ENCODE results near the gene YIPF6. TPM values are rescaled to one million over a fixed set of nuclear protein-coding genes. Genes with fewer than 3 reads are reported as not detected.

The YIPF6 gene
- total and polyA plus RNA-seq, 2 of the 13 experiments (the other 11 are each of a cell fraction or from before 2014, with no cell fraction given), result 37.8 to 43.6 TPM

DNA sequence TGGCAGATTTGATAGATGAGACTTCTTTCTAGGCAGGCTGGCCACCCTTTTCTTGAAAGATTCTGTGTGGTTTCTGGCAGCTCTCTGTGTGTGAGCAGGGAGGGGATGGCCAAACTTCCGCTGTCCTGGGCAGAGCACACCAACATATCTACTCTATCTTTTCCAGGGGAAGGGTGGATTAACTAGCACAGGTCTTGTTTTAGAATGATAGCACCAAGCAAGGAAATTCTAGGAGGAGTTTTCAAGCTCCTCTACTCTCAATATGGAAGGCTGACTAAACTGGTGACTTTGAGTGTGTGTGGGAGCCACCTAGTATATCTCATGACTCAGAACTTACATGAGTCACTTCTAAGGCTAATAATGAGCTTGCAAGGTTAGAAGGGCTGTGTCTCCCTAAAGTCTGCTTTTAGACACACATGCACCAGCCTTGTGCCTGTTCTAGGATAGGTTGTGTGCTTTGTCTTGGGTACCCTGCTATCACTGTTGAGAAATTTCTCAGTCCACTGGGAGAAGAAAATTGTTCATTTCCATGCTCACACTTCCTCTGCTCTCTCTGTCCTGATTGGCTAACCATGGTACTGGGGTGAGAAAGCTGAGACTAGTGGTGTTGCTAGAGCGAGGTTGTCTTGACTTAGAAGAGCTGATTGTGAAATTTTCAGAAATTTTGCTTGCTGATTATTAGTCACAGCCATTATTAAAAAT is 72.9 kb downstream of the YIPF6 start:
- no peak overlapping the region for H3K27ac ChIP-seq (ENCODE audit: extremely low read length, insufficient read depth, low read length)
- 22% methylated on average over 2 of the region's 2 CpGs for WGBS (ENCODE audit: low lambda C conversion rate)
- no peaks in the 10 kb centered on the region for H3K4me1 ChIP-seq (ENCODE audit: insufficient read depth, low read length)
- POLR2A ChIA-PET, result no interaction called here
- no TSS peak for BruUV-seq (replicated peaks)
- TF ChIP-seq CEBPG (CRISPR knock-in tag; IDR thresholded peaks at IDR 0.05) (no peak), GATAD1 (CRISPR knock-in tag; IDR thresholded peaks at IDR 0.05) (no peak), ZNF614 (CRISPR knock-in tag; IDR thresholded peaks at IDR 0.05; ENCODE audit: borderline replicate concordance) (no peak), TFDP2 (CRISPR knock-in tag; IDR thresholded peaks at IDR 0.05) (no peak), XRCC5 (optimal IDR thresholded peaks at IDR 0.05; ENCODE audit: low read length) (no peak), ATF7 (IDR thresholded peaks at IDR 0.05) (no peak), ATF7 (CRISPR knock-in tag; IDR thresholded peaks at IDR 0.05) (no peak), ZNF777 (CRISPR knock-in tag; IDR thresholded peaks at IDR 0.05) (no peak), ZNF33B (CRISPR knock-in tag; IDR thresholded peaks at IDR 0.05) (no peak), ZSCAN20 (CRISPR knock-in tag; IDR thresholded peaks at IDR 0.05; ENCODE audit: borderline replicate concordance) (no peak), PAX8 (CRISPR knock-in tag; IDR thresholded peaks at IDR 0.05; ENCODE audit: borderline replicate concordance) (no peak), SMAD9 (CRISPR knock-in tag; IDR thresholded peaks at IDR 0.05) (no peak), ZNF510 (CRISPR knock-in tag; IDR thresholded peaks at IDR 0.05; ENCODE audit: low read depth) (no peak), SIX1 (CRISPR knock-in tag; IDR thresholded peaks at IDR 0.05; ENCODE audit: borderline replicate concordance) (no peak), ETV6 (CRISPR knock-in tag; conservative IDR thresholded peaks at IDR 0.05) (no peak), ZNF639 (CRISPR knock-in tag; conservative IDR thresholded peaks at IDR 0.05) (no peak), PBX3 (CRISPR knock-in tag; IDR thresholded peaks at IDR 0.05; ENCODE audit: borderline replicate concordance) (no peak), ZNF468 (CRISPR knock-in tag; IDR thresholded peaks at IDR 0.05) (no peak)
- TF ChIP-seq, protein P1, sequence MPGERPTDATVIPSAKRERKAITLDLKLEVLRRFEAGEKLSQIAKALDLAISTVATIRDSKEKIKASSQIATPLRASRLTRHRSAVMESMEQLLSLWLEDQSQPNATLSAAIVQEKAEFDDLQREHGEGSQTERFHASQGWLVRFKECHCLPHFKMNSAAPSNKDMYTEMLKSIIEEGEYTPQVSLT (CRISPR knock-in tag; IDR thresholded peaks at IDR 0.05; ENCODE audit: borderline replicate concordance, low read depth), result no peak
- TF ChIP-seq, protein P2, sequence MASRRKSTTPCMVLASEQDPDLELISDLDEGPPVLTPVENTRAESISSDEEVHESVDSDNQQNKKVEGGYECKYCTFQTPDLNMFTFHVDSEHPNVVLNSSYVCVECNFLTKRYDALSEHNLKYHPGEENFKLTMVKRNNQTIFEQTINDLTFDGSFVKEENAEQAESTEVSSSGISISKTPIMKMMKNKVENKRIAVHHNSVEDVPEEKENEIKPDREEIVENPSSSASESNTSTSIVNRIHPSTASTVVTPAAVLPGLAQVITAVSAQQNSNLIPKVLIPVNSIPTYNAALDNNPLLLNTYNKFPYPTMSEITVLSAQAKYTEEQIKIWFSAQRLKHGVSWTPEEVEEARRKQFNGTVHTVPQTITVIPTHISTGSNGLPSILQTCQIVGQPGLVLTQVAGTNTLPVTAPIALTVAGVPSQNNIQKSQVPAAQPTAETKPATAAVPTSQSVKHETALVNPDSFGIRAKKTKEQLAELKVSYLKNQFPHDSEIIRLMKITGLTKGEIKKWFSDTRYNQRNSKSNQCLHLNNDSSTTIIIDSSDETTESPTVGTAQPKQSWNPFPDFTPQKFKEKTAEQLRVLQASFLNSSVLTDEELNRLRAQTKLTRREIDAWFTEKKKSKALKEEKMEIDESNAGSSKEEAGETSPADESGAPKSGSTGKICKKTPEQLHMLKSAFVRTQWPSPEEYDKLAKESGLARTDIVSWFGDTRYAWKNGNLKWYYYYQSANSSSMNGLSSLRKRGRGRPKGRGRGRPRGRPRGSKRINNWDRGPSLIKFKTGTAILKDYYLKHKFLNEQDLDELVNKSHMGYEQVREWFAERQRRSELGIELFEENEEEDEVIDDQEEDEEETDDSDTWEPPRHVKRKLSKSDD (CRISPR knock-in tag; IDR thresholded peaks at IDR 0.05; ENCODE audit: low read depth), result no peak
- FAIRE-seq (no peak), ATAC-seq (no peak), DNase-seq (ENCODE audit: low spot score) (no peak)
- H3K4me3 ChIP-seq (replicated peaks in 1 of 3; ENCODE audit: insufficient read depth in 1 of 3, low read depth in 2 of 3, low read length in 3 of 3), result no peak overlapping the region
- H2AFZ ChIP-seq (ENCODE audit: low read length), result no peak overlapping the region
- H3K4me2 ChIP-seq (ENCODE audit: low read depth, low read length), result no peak overlapping the region
- no peaks in the 10 kb centered on the region for H3K79me2 ChIP-seq (ENCODE audit: insufficient read depth, low read length)
- H3K36me3 ChIP-seq (replicated peaks in 1 of 2; ENCODE audit: control insufficient read depth in 1 of 2, insufficient read depth in 2 of 2, low read length in 2 of 2), result no peaks in the 10 kb centered on the region
- in situ Hi-C loops (cut with HindIII; ENCODE audit: extremely low pct_ligation_motif_present, low pct_unique_long_range_greater_than_20kb) (no loop called here), intact Hi-C loops (cut with micrococcal nuclease; ENCODE audit: unreplicated experiment) (no loop called here)
- CTCF ChIA-PET (ENCODE audit: low intra/inter-chr PET ratio, low total read pairs), result no interaction called here
- no peaks in the 10 kb centered on the region for H3K9me3 ChIP-seq (ENCODE audit: low read length)
- H3K27me3 ChIP-seq (ENCODE audit: control insufficient read depth in 1 of 2, insufficient read depth in 2 of 2, low read length in 2 of 2), result no peaks in the 10 kb centered on the region
- no peak overlapping the region for H3K9ac ChIP-seq (ENCODE audit: insufficient read depth, low read depth, low read length)
- no peaks in the 10 kb centered on the region for H4K20me1 ChIP-seq (ENCODE audit: insufficient read depth, low read length)

Data from HepG2 (cell line).